NK-92 (cell line): ENCODE data around the gene SELENOM.

Experiments used
- DNase-seq: peaks from one replicate; lab custom pipeline; 2025; ENCODE audit not compliant: unreplicated experiment; lab: John Stamatoyannopoulos, UW

The SELENOM gene

GRCh38 chr22:31092161-31092560 is 15.2 kb downstream of the SELENOM start:
- no peak for DNase-seq

GRCh38 chr22:31091106-31091975 is 16.0 kb downstream of the SELENOM start:
- no peak for DNase-seq

- DNase-seq, result no peak
Measured at GRCh38 chr22:31090217-31091085, 16.9 kb downstream of the SELENOM start.

DNA sequence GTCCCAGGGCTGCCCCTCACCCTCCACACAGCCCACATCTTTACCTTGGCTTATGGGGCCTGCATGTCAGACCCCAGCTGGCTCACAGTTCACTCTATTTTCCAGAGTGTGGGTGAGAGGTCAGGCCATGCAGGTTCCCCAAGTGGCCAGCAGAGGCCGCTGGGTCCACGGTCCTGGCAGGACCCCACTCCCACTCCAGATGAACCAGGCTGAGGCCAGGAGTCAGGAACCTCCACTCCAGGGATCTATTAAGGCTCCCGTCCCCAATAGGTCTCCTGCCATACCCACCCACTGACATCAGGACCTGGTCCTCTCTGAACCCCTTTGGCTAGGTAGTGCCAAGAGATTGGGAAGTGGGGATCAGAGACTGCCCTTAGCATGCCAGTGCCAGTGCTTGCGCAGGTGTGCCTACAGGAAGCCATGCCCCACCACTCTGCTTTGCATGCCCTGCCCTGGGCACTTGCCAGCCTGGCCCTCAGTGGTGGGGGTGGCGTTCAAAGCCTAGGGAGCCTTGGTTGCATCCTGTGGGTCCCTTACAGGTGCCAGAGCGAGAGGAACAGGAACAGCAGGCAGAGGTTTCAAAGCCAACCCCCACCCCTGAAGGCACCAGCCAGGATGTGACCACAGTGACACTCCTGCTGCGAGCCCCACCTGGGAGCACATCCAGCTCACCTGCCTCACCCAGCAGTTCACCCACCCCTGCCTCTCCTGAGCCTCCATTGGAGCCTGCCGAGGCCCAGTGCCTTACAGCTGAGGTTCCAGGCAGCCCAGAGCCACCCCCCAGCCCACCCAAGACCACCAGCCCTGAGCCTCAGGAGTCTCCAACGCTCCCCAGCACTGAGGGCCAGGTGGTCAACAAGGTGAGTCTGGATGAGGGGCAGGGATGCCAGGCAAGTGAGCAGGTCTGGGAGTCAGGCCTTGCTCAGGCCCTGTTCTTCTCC is 17.9 kb downstream of the SELENOM start:
- DNase-seq, result no peak

GRCh38 chr22:31088233-31088986 is 19.0 kb downstream of the SELENOM start:
- DNase-seq, result no peak

DNA sequence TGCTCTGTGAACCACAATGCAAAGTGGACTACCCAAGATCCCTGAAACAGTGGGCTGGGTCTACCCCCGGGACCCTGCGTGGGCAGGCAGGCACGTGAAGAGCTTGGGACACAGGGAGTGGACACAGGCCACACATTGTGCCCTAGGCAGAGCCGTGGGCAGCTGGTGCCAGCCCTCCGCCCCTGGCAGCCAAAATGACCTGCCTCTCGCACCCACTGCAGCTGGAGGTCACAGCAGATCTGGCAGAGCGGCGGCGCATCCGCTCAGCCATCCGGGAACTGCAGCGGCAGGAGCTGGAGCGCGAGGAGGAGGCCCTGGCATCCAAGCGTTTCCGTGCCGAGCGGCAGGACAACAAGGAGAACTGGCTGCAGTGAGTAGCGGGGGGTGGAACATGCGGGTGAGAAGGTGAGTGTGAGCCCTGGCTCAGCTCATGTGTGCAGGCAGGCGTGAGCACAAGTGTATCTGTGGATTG is 19.6 kb downstream of the SELENOM start:
- no peak for DNase-seq

DNA sequence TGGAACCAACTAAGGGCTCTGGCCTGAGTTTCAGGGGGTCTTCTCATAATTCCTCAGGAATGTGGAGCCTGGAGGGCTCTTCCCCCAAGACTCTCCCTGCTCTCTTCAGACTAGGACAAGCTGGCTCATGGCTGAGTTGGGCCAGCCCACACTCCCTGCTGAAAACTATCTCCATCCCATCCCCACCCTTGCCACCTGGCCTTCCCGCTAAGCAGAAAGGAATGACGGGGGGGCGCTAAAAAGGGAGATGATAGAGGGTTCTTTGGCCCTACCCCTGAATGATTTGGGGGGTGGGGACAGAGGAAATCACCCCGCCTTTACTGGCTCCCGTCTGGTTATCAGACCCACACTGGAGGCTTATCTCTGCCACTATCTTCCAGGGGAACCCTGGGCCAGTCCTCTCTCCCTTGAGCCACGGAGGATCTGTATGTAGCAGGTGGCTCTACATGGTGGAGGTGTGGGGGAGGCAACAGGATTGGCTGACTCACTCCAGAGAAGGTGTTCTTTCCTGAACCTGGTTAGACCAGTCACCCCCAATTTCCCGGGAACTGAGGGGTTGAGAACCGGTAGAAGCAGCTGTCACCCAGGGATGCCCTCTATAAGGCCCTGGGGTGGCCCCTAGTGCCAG is 20.6 kb downstream of the SELENOM start:
- DNase-seq, result no peak

DNA sequence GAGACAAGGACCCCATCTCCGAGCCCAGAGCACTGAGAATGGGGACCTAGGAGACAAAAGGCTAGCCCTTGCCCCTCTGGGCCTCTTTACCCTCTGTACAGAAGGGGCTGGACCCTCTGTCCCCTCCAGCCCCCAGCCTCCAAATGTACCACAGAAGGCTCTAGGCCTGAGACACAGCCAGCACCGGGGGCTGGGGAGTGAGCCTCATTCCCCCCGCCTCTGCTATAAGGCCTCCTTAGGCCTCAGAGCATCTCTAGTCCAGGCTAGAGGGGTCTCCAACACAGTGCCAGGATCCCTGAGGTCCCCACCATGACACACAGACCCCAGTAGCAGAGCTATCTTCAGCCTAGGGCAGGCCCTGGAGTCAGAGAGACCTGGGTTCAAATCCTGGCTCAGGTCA is 21.4 kb downstream of the SELENOM start:
- DNase-seq, result no peak

- DNase-seq, result no peak
Measured at GRCh38 chr22:31085493-31085824, 21.9 kb downstream of the SELENOM start.

GRCh38 chr22:31084811-31085492 is 22.4 kb downstream of the SELENOM start:
- no peak for DNase-seq

DNA sequence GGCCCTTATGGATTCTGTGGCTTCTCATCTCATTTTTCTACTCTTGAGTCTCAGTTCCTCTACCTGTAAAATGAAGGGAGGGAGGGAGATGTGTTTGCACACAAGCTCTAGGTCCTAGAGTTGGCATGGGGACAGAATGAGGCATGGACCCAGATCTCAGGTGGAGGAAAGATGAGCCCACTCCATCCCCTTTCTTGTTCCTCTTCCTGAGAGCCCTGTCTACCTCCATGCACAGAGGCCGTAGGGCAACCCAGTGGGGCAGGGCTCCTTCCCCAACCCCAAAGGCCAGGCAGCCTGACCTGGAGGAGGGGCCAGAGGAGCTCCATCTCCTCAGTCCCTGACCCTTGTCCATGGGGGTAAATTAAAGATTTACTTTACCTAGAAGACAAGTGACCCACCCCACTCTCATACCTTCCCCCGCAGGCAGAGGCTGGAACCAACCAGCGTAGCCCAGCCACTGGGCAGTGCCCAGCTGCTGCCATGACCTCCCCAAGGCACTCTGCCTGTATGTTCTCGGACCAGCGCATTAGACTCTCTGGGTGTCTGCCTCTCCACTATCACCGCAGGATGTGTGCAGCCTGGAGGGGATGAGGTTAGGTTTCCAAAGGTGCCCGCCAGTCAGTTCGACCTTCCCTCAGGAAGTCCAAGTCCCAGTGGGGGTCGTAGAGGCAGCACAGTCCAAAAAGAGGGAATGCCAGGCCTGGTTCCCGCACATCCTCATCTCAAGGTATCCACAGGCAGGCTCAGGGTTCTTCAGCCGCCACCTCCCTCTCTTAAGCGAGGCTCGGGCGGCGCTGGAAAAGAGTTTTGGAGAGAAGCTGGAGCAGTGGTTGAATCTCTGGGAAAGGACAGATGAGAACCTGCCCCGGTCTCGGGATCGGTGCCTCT is 23.2 kb downstream of the SELENOM start:
- DNase-seq, result no peak

DNA sequence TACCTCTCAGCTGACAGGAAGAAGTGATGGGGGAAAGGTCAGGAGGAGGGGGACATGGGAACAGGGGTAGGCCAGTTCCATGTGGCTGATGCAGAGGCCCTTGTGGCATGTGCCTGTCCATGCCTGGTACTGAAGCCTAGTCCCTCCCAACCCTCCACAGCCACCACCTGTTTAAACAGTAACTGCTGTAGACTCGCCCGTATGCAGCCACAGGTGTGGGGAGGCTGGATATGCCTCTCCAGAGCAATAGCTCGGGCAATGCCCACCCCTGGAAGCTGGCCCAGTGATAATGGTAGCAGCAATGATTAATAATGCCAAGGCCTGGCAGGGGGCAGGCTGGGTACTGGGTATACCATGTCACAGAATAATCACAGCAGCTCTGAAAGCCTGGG is 24.0 kb downstream of the SELENOM start:
- no peak for DNase-seq

GRCh38 chr22:31082606-31083376 is 24.6 kb downstream of the SELENOM start:
- no peak for DNase-seq

- no peak for DNase-seq
Measured at GRCh38 chr22:31081963-31082605, 25.3 kb downstream of the SELENOM start.

DNA sequence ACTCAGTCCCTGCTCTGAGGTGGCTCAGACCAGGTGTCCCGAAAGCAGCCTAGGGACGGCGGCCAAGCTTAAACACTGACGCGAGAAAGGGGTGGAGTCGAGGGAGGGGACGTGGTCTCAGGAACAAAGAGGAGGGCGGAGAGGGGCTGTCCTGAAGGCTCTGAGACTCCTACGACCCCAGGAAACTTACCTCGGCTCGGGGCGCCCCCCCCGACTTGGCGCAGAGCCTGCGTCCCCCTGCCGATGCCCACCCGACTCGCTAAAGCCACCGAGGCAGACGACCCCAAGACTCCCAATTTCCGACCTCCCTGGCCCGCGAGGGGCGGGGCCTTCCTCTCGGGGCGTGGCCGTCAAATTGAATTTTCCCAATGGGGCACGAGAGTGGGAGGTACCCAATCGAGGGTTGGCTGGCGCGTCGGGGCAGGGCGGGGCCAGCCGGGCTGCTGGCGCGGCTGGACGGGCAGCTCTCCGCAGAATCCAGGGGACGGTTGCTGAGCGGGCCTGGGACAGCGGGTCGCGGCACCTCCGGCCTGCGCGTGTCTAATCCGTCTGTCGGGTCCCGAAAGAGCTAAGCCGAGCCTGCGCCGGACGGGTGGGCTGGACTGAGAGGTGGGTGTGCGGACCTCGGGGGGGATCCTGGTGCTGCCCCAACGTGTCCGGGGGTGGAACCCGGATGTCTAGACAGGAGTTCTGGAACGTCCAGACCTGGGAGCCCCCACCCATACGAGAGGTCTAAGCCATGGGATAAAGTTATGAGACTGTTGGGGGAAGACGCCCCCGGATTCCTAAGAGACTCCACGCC is 26.3 kb downstream of the SELENOM start, which contains the start of gene SMTN:
Gene SMTN, plus strand, starts transcription at position 471 of the 802 bp plus-strand sequence. CDS start 1,941 bp downstream, outside the sequence.
- DNase-seq, result no peak
